Lower leg skin (tissue), 3 donors: ENCODE measurements around the gene TTC33.

Experiments used
- POLR2A ChIP-seq, 2 donors: fragments of 450-650 bp; IDR thresholded peaks; one replicate each; pipeline ENCODE4 v1.6.1; 2016 to 2017; ENCODE audit warnings: antibody characterized with exemption in 2 of 2, mild to moderate bottlenecking in 1 of 2, moderate library complexity in 1 of 2
- TF ChIP-seq, protein P1 (sequence below), 3 donors: fragments of 450-650 bp; IDR thresholded peaks; one replicate each; pipeline ENCODE4 v1.5.1; 2016; ENCODE audit warnings: antibody characterized with exemption in 3 of 3, mild to moderate bottlenecking in 3 of 3, moderate library complexity in 2 of 3

DNA sequence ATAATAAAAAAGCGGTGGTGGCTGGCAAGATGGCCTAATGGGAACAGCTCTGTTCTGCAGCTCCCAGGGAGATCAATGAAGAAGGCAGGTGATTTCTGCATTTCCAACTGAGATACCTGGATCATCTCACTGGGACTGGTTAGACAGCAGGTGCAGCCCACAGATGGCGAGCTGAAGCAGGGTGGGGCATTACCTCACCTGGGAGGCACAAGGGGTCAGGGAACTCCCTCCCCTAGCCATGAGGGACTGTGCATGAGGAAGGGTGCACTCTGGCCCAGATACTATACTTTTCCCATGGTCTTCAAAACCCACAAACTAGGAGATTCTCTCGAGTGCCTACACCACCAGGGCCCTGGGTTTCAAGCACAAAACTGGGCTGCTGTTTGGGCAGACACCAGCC lies 121.6 kb downstream of the TTC33 start:
- TF ChIP-seq, protein P1, sequence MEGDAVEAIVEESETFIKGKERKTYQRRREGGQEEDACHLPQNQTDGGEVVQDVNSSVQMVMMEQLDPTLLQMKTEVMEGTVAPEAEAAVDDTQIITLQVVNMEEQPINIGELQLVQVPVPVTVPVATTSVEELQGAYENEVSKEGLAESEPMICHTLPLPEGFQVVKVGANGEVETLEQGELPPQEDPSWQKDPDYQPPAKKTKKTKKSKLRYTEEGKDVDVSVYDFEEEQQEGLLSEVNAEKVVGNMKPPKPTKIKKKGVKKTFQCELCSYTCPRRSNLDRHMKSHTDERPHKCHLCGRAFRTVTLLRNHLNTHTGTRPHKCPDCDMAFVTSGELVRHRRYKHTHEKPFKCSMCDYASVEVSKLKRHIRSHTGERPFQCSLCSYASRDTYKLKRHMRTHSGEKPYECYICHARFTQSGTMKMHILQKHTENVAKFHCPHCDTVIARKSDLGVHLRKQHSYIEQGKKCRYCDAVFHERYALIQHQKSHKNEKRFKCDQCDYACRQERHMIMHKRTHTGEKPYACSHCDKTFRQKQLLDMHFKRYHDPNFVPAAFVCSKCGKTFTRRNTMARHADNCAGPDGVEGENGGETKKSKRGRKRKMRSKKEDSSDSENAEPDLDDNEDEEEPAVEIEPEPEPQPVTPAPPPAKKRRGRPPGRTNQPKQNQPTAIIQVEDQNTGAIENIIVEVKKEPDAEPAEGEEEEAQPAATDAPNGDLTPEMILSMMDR (IDR thresholded peaks at IDR 0.05) = no peak
- no peak for TF ChIP-seq POLR2A (IDR thresholded peaks at IDR 0.05)
